Esophagus squamous epithelium (tissue), 5 donors: Measurements from ENCODE around the gene RAB24. TPM values are rescaled to one million over a fixed set of nuclear protein-coding genes. Genes with fewer than 3 reads are reported as not detected.
"Not testable (repeated sequence)": the region's sequence is repeated elsewhere in the genome, so short reads cannot be mapped to it uniquely, and the experiment has no call there.

Source experiments
- DNase-seq: peaks from one replicate; lab custom pipeline; 2025; lab: John Stamatoyannopoulos, UW
- H3K27ac ChIP-seq, 4 donors: fragments of 200-600 bp; sonication (generic); one replicate each; pipeline ENCODE4 v1.5.1; 2016 to 2019; ENCODE audit warnings: mild to moderate bottlenecking in 1 of 4
- H3K27me3 ChIP-seq, 4 donors: fragments of 200-600 bp; sonication (generic); 1 replicate in 3 of 4; 2 replicates in 1 of 4; pipeline versions ENCODE4 v1.5.1 to v1.6.0; 2017 to 2021; ENCODE audit warnings: antibody characterized with exemption in 1 of 4
- H3K36me3 ChIP-seq, 3 donors: fragments of 200-600 bp; sonication (generic); one replicate each; pipeline ENCODE4 v1.5.1; 2016 to 2019
- H3K4me1 ChIP-seq, 3 donors: fragments of 200-600 bp; sonication (generic); one replicate each; pipeline ENCODE4 v1.5.1; 2017 to 2019
- H3K4me3 ChIP-seq, 4 donors: fragments of 200-600 bp; sonication (generic); 1 replicate in 3 of 4; 2 replicates in 1 of 4; pipeline ENCODE4 v1.5.1; 2016 to 2019; ENCODE audit warnings: mild to moderate bottlenecking in 2 of 4, moderate library complexity in 1 of 4
- H3K9me3 ChIP-seq, 3 donors: fragments of 200-600 bp; sonication (generic); one replicate each; pipeline ENCODE4 v1.5.1; 2016 to 2019
- POLR2A ChIP-seq, 4 donors: fragments of 450-650 bp; IDR thresholded peaks; one replicate each; pipeline ENCODE4 v1.6.1; 2017; ENCODE audit warnings: antibody characterized with exemption in 4 of 4, mild to moderate bottlenecking in 4 of 4, moderate library complexity in 3 of 4
- WGBS, 2 donors: methylation state at CpG; one replicate each; pipeline ENCODE4 v1.1.5; 2018; 5-methylcytosine and 5-hydroxymethylcytosine counted together
- intact Hi-C: fragments of 100-400 bp; cut with DNase I; formaldehyde crosslinking; loops from one replicate; pipeline ENCODE4 v1.15.0; 2022
- total RNA-seq, 4 donors: library from RNA; depleted of rRNA; stranded (reverse); fragments of >200 nt; gene quantifications; one replicate each; pipeline ENCODE4 v1.1.0, GENCODE V29; 2016
- TF ChIP-seq, protein P1 (sequence below), 6 experiments: fragments of 450-650 bp in 4 of 6; fragments of 200-600 bp in 2 of 6; sonication (generic) in 2 of 6; IDR thresholded peaks; one replicate each; pipeline ENCODE4 v1.5.1; 2016 to 2019; ENCODE audit warnings: antibody characterized with exemption in 6 of 6, mild to moderate bottlenecking in 4 of 6, moderate library complexity in 4 of 6
- donor health status: DM: yes; HTN: yes; CAD: no.

RAB24 gene
- total RNA-seq, 4 donors from 2014 or later = 24.0 to 74.4 (median 49.8) TPM

DNA sequence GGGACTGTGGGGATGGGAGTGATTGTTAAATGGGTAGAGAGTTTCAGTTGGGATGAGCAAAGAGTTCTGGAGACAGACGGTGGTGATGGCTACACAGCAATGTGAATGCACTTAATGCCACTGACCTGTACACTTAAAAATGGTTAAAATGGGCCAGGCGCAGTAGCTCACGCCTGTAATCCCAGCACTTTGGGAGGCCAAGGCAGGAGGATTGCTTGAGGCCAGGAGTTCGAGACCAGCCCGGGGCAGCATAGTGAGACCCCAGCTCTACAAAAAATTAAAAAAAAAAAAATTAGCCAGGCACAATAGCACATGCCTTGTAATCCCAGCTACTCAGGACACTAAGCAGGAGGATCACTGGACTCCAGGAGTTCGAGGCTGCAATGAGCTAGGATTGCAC, 40.3 kb upstream of the RAB24 start:
- Histone ChIP-seq H3K27me3 (no peaks in the 10 kb centered on the region), H3K4me1 (peaks cover 11 to 64% (median 13%) of the 10 kb centered on the region in 3 donors), H3K4me3 (no peak overlapping the region), H3K27ac (no peak overlapping the region), H3K36me3 (peaks cover 0 to 96% (median 0%) of the 10 kb centered on the region in 3 donors), H3K9me3 (no peaks in the 10 kb centered on the region)
- DNase-seq = no peak
- TF ChIP-seq POLR2A (IDR thresholded peaks at IDR 0.05) = no peak
- TF ChIP-seq, protein P1, sequence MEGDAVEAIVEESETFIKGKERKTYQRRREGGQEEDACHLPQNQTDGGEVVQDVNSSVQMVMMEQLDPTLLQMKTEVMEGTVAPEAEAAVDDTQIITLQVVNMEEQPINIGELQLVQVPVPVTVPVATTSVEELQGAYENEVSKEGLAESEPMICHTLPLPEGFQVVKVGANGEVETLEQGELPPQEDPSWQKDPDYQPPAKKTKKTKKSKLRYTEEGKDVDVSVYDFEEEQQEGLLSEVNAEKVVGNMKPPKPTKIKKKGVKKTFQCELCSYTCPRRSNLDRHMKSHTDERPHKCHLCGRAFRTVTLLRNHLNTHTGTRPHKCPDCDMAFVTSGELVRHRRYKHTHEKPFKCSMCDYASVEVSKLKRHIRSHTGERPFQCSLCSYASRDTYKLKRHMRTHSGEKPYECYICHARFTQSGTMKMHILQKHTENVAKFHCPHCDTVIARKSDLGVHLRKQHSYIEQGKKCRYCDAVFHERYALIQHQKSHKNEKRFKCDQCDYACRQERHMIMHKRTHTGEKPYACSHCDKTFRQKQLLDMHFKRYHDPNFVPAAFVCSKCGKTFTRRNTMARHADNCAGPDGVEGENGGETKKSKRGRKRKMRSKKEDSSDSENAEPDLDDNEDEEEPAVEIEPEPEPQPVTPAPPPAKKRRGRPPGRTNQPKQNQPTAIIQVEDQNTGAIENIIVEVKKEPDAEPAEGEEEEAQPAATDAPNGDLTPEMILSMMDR (IDR thresholded peaks at IDR 0.05) = no peak
- WGBS, 2 donors = 89 to 93% methylated on average over 6 of the region's 6 CpGs
- intact Hi-C loops = no loop called here

DNA sequence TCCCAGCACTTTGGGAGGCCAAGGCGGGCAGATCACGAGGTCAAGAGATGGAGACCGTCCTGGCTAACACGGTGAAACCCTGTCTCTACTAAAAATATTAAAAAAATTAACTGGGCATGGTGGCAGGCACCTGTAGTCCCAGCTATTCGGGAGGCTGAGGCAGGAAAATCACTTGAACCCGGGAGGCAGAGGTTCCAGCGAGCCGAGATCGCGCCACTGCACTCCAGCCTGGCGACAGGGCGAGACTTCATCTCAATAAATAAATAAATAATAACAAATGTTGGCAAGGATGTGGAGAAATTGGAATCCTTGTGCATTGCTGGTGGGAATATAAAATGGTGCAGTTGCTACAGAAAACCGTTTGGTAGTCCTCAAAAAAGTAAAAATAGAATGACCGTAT, 39.5 kb upstream of the RAB24 start:
- Histone ChIP-seq H3K4me1 (peaks cover 10 to 57% (median 13%) of the 10 kb centered on the region in 3 donors), H3K36me3 (peaks cover 3 to 99% (median 5%) of the 10 kb centered on the region in 3 donors)
- WGBS, 2 donors = 88 to 92% methylated on average over 14 of the region's 14 CpGs
- H3K27ac ChIP-seq, intact Hi-C loops, H3K9me3 ChIP-seq, DNase-seq, H3K4me3 ChIP-seq, H3K27me3 ChIP-seq: not testable (repeated sequence)

DNA sequence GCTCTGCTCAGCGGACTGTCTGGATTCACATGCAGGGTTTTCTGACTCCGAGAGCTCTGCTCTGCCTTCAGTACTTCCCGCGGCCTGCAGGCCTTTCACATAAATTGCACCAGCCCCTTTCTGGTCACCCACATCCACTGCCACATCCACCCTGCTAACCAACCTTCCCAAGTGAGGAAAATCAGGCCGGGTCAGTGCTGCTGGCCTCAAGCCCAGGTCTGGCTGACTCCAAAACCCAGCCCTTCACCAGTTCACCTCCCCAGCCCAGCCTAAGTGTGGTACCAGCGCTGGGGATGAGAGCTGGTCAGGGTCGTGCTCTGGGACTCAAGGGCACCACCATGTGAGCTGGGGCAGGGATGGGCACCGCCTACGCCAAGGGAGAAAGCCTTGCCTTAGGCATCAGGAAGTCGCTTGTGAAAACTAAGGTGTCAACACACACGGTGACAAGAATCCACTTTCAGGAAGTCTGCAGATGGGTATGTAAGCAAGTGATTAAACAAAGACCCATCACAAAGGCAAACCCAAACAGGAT, 35.7 kb upstream of the RAB24 start:
- peaks cover 39 to 99% (median 42%) of the 10 kb centered on the region in 3 donors for H3K36me3 ChIP-seq
- no peak for TF ChIP-seq POLR2A (IDR thresholded peaks at IDR 0.05)
- TF ChIP-seq, protein P1 (IDR thresholded peaks at IDR 0.05) = no peak
- WGBS, 2 donors = 81 to 98% methylated on average over 4 to 6 of the region's 11 CpGs
- DNase-seq = no peak
- intact Hi-C loops = no loop called here
- peak overlapping the region in 1 of 4 donors; percentile 16 for H3K27ac ChIP-seq
- H3K9me3 ChIP-seq = no peaks in the 10 kb centered on the region
- H3K4me1 ChIP-seq = peaks cover 0 to 25% (median 0%) of the 10 kb centered on the region in 3 donors
- no peaks in the 10 kb centered on the region for H3K27me3 ChIP-seq
- H3K4me3 ChIP-seq = no peak overlapping the region

DNA sequence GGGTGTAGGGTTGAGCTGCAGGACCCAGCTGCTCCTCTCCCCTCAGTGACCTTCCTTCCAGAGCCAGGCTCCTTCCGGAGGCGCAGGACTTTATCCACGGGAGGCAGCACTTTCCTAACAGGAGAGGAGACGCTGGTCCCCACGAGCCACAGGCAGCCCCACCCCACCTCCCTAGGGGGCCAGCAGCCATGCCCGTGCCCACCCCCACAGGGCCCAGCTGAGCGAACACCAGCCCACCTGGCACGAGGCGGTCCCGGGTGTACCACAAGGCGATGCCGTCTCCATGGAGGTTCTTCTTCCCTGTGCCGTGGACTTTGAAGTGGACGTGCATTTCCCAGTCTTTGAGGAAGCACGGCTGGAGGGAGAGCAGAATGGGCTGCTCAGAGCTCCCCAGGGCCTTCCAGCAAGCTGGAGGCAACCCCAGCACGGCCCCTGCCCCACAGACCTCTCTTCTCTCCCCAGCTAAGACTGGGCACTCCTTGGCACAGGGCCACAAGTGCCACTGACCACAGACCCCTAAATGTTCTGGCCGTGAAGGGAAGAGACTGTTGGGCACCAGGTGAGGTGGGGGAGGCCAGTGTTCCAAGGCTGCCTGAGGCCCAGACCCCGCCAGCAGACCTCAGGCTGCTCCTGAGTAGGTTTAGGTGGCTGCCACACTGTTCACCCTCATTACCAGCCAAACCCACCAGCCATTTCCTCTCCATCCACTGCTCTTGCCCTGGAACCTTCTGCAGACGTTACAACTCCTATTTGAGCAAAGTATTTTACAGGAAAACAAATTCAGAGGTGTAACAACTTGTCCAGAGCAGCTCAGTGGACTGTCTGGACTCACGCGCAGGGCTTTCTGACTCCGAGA, 35.0 kb upstream of the RAB24 start:
- H3K36me3 ChIP-seq = peaks cover 46 to 99% (median 48%) of the 10 kb centered on the region in 3 donors
- intact Hi-C loops = no loop called here
- TF ChIP-seq, protein P1 (IDR thresholded peaks at IDR 0.05) = no peak
- TF ChIP-seq POLR2A (IDR thresholded peaks at IDR 0.05) = no peak
- no peaks in the 10 kb centered on the region for H3K27me3 ChIP-seq
- no peaks in the 10 kb centered on the region for H3K9me3 ChIP-seq
- H3K27ac ChIP-seq = no peak overlapping the region
- peaks cover 0 to 20% (median 0%) of the 10 kb centered on the region in 3 donors for H3K4me1 ChIP-seq
- no peak for DNase-seq
- H3K4me3 ChIP-seq = no peak overlapping the region
- 82 to 95% methylated on average over 11 to 17 of the region's 22 CpGs for WGBS, 2 donors

DNA sequence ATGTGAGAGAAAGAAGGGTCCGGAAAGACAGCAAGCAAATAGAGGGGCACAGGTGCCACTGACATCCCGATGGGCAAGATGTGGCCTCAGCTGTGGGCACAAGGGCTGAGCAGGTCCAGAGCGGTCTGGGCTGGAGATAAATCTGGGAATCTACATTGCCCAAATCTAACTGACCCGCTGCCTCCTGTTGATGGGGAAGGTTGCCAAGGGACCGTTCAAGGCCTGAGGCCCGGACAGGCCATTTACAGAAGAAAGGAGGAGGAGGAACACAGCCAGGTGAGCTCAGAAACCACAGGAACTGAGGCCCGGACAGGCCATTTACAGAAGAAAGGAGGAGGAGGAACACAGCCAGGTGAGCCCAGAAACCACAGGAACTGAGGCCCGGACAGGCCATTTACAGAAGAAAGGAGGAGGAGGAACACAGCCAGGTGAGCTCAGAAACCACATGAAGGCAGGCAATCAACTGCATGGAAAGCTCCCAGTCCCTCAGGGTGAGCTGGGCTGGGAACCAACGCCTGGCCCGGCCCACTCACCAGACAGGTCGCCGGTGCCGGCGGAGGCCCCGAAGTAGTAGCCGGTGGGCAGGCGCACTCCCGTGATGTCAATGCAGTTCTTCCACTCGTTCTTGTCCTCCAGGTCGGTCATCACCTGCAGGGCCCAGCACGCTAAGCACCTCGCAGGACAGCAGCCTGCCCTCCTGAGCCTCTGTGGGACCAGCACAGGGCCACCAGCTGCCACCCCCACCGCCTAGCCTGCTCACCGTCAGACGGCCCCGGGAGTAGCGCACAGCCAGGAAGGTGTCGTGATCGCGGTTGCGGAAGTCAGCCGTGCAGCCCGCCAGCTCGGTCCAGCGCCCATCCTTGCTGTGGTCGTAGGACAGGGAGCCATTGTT, 33.3 kb upstream of the RAB24 start:
- no peaks in the 10 kb centered on the region for H3K27me3 ChIP-seq
- intact Hi-C loops = no loop called here
- no peaks in the 10 kb centered on the region for H3K9me3 ChIP-seq
- H3K4me1 ChIP-seq = peaks cover 0 to 20% (median 0%) of the 10 kb centered on the region in 3 donors
- no peak overlapping the region for H3K4me3 ChIP-seq
- TF ChIP-seq POLR2A (IDR thresholded peaks at IDR 0.05) = no peak
- TF ChIP-seq, protein P1 (IDR thresholded peaks at IDR 0.05) = no peak
- peaks cover 47 to 99% (median 64%) of the 10 kb centered on the region in 3 donors for H3K36me3 ChIP-seq
- H3K27ac ChIP-seq = no peak overlapping the region
- no peak for DNase-seq
- 87 to 88% methylated on average over 18 to 20 of the region's 36 CpGs for WGBS, 2 donors
